Rectal smooth muscle tissue (tissue), 1 donor: Measurements from ENCODE around the gene SARM1.
"Not testable (repeated sequence)": the region's sequence is repeated elsewhere in the genome, so short reads cannot be mapped to it uniquely, and the experiment has no call there.

Source experiments
- H3K27ac ChIP-seq: one replicate; pipeline ENCODE4 v1.7.0; 2013; ENCODE audit warnings: low read depth, low read length, inconsistent platforms
- H3K27me3 ChIP-seq: one replicate; pipeline ENCODE4 v1.7.0; 2013; ENCODE audit warnings: low read length; ENCODE audit not compliant: control insufficient read depth, insufficient read depth
- H3K36me3 ChIP-seq: one replicate; pipeline ENCODE4 v1.7.0; 2013; ENCODE audit warnings: low read length; ENCODE audit not compliant: control insufficient read depth, insufficient read depth
- H3K4me1 ChIP-seq: one replicate; pipeline ENCODE4 v1.7.0; 2013; ENCODE audit warnings: low read length; ENCODE audit not compliant: control insufficient read depth, insufficient read depth
- H3K4me3 ChIP-seq: one replicate; pipeline ENCODE4 v1.7.0; 2013; ENCODE audit warnings: low read length
- H3K9ac ChIP-seq: one replicate; pipeline ENCODE4 v1.7.0; 2013; ENCODE audit warnings: low read length

Gene SARM1

DNA sequence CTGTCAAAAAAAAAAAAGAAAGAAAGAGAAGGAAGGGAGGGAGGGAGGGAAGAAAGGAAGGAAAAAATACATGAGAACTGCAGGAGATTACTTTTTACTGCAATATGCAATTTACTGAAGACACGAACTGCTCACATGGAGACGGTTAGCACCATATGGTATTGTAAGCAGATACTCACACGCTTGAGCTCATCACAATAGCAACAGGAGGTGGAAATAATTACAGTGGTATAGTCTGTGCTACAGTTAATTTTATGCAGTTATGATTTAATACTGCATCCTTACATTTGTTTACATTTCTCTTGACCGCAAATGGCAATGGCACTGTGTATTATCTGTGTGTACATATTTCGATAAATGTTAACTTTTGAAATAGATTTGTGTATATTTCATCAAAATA is 55.9 kb downstream of the SARM1 start:
- no peak overlapping the region for H3K27ac ChIP-seq
- no peak overlapping the region for H3K9ac ChIP-seq
- no peaks in the 10 kb centered on the region for H3K27me3 ChIP-seq
- no peaks in the 10 kb centered on the region for H3K4me1 ChIP-seq
- H3K36me3 ChIP-seq: no peaks in the 10 kb centered on the region
- H3K4me3 ChIP-seq: no peak overlapping the region

DNA sequence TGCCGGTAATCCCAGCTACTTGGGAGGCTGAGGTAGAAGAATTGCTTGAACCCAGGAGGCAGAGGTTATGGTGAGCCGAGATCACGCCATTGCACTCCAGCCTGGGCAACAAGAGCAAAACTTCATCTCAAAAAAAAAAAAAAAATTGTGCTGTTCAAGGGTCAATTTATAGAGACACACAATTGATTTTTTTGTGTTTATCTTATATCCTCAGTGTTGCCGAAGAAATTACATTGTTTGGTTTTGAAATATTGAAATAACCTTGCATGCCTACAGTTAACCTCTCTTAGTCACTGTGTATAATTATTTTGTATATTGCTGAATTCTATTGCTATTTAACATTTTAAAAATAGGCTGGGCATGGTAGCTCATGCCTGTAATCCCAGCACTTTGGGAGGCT is 56.5 kb downstream of the SARM1 start:
- not testable (repeated sequence) for H3K9ac ChIP-seq, H3K27me3 ChIP-seq, H3K4me1 ChIP-seq, H3K27ac ChIP-seq, H3K4me3 ChIP-seq, H3K36me3 ChIP-seq

DNA sequence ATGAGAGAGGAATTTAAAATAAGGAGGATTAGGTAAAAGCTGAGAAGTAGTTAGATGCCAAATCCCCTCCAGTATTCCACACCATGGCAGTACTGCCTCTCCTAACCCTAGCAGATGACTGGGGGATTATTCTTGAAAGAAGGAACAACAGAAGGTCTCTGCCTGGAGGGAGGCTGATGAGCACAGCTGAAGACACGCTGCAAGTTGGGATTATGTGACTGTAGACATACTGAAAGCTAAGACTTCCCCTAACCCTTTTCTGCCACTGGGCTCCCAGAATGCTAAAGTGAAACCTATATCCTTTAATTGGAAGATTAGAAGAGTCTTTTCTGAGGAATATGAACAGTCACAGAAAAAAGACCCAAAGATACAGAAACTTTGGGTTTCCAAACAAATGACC is 62.2 kb downstream of the SARM1 start:
- H3K4me3 ChIP-seq: no peak overlapping the region
- no peaks in the 10 kb centered on the region for H3K36me3 ChIP-seq
- no peaks in the 10 kb centered on the region for H3K27me3 ChIP-seq
- H3K9ac ChIP-seq: no peak overlapping the region
- H3K4me1 ChIP-seq: no peaks in the 10 kb centered on the region
- no peak overlapping the region for H3K27ac ChIP-seq

DNA sequence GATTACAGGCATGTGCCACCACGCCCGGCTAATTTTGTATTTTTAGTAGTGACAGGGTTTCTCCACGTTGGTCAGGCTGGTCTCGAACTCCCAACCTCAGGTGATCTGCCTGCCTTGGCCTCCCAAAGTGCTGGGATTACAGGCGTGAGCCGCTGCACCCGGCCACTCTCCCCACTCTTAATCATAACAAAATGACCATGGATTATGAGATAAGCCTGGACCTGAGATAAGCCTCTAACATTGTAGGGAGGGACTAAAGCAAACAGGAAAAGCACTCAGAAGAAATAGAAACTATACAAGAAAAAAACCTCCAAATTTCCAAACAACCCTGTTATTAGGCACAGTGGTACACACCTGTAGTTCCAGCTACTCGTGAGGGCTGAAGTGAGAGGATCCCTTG is 62.8 kb downstream of the SARM1 start:
- not testable (repeated sequence) for H3K27ac ChIP-seq, H3K4me3 ChIP-seq, H3K4me1 ChIP-seq, H3K9ac ChIP-seq, H3K27me3 ChIP-seq, H3K36me3 ChIP-seq

DNA sequence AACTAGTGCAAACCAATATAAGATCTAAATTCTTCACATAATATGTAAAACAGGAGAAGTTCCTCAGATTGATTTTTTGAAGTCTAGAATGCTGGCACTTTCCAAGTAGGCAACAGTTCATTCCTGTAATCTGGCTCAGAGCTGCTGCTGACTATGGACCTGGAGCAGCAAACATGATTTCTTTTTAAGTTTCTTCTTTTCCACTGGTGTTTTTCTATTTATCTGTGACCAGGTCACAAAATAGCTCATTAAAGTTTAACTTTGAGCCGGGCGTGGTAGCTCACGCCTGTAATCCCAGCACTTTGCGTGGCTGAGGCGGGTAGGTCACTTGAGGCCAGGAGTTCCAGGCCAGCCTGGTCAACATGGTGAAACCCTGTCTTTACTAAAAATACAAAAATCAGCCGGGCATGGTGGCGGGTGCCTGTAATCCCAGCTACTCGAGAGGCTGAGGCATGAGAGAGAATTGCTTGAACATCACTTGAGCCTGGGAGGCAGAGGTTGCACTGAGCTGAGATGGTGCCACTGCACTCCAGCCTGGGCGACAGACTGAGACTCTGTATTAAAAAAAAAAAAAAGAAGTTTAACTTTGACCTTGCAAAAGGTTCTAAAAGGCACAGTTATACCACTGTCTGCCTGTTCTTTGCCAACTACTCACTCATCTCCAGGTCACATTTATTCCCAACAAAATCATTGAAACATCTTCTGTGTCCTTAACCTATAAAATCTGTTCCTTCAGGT is 72.6 kb downstream of the SARM1 start:
- Histone ChIP-seq H3K36me3 (no peaks in the 10 kb centered on the region), H3K9ac (no peak overlapping the region), H3K27me3 (no peaks in the 10 kb centered on the region), H3K4me1 (no peaks in the 10 kb centered on the region), H3K4me3 (no peak overlapping the region), H3K27ac (no peak overlapping the region)

DNA sequence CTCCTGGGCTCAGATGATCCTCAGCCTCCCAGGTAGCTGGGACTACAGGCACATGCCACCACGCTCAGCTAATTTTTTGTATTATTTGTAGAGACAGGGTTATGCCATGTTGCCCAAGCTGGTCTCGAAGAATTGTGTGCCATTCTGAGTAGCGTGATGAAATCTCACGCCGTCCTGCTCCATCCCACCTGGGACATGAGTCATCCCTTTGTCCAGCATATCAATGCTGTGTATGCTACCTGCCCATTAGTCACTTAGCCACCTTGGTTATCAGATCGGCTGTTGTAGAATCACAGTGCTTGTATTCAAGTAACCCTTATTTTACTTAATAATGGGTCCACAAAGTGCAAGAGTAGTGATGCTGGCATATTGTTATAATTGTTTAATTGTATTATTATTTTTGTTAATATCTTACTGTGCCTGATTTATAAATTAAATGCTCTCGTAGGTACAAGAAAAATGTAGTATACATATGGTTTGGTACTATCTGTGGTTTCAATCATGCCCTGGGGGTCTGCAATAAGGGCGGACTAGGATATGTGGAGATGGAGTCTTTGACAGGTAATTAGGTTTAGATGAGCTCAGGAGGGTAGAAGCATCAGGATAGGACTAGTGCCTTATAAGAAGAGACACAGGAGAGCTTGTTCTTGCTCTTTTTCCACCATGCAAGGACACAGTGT is 75.4 kb downstream of the SARM1 start:
- H3K4me3 ChIP-seq: no peak overlapping the region
- H3K36me3 ChIP-seq: no peaks in the 10 kb centered on the region
- no peaks in the 10 kb centered on the region for H3K4me1 ChIP-seq
- H3K27me3 ChIP-seq: no peaks in the 10 kb centered on the region
- no peak overlapping the region for H3K27ac ChIP-seq
- H3K9ac ChIP-seq: no peak overlapping the region

DNA sequence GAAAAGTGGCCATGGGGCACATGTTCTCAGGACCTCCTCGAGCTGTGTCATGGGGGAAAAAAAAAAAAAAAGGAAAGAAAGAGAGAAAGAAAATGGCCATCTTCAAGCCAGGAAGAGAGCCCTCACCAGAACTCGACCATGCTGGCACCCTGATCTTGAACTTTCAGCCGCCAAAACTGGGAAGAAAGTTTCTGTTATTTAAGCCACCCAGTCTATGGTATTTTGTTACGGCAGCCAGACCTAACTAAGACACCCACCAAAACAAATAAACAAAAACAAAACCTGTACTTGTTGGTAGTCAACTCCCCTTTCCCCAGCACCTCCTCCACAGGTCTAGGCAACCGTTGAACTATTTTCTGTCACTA is 75.9 kb downstream of the SARM1 start:
- Histone ChIP-seq H3K27me3 (no peaks in the 10 kb centered on the region), H3K27ac (no peak overlapping the region), H3K4me3 (no peak overlapping the region), H3K4me1 (no peaks in the 10 kb centered on the region), H3K9ac (no peak overlapping the region), H3K36me3 (no peaks in the 10 kb centered on the region)

DNA sequence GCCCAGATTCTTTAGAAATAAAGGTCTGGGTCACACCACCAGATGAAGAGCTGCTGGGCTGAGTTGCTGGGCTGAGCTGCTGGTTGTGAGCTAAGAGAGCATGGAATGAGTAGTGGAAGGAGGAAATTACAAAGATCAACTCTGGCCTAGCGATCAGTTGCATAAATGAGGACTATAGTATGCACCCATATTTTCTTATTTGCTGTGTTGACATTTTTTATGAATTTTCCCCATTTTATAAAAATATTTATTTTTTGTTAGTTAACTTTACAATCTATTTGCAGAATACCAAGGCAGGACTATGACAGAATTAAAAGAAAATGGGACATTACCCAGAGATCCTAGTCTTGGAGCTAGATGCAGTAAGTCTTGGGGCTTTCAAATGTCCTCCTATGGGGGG is 78.4 kb downstream of the SARM1 start:
- Histone ChIP-seq H3K9ac (no peak overlapping the region), H3K4me3 (no peak overlapping the region)

More for the DNA sequence above, 78.4 kb downstream of the SARM1 start:
- H3K4me1 ChIP-seq: no peaks in the 10 kb centered on the region
- H3K36me3 ChIP-seq: no peaks in the 10 kb centered on the region
- no peak overlapping the region for H3K27ac ChIP-seq
- H3K27me3 ChIP-seq: no peaks in the 10 kb centered on the region
